Measurements from ENCODE around the gene PYDC2. TPM values are rescaled to one million over a fixed set of nuclear protein-coding genes. Genes with fewer than 3 reads are reported as not detected.

The PYDC2 gene
- total RNA-seq, 1 donor from 2014 or later: not detected

GRCh38 chr3:191502583-191502982 lies 41.6 kb downstream of the PYDC2 start:
- Mint-ChIP-seq H3K4me1 (ENCODE audit: unreplicated experiment) (peaks cover 13% of the 10 kb centered on the region), H3K27ac (no peak overlapping the region), H3K36me3 (no peaks in the 10 kb centered on the region), H3K27me3 (peaks cover 3% of the 10 kb centered on the region), H3K4me3 (no peak overlapping the region), H3K9me3 (no peaks in the 10 kb centered on the region)
- DNase-seq (ENCODE audit: extremely low spot score, unreplicated experiment): no peak
- TF ChIP-seq CTCF (conservative IDR thresholded peaks at IDR 0.05): peak; percentile 64

- no peak for TF ChIP-seq CTCF (conservative IDR thresholded peaks at IDR 0.05)
- H3K4me1 Mint-ChIP-seq (ENCODE audit: unreplicated experiment): no peaks in the 10 kb centered on the region
- no peaks in the 10 kb centered on the region for H3K9me3 Mint-ChIP-seq
- no peak overlapping the region for H3K4me3 Mint-ChIP-seq
- H3K27me3 Mint-ChIP-seq: no peaks in the 10 kb centered on the region
- no peak overlapping the region for H3K27ac Mint-ChIP-seq
- DNase-seq (ENCODE audit: extremely low spot score, unreplicated experiment): no peak
- no peaks in the 10 kb centered on the region for H3K36me3 Mint-ChIP-seq
These were observed 48.1 kb downstream of the PYDC2 start for GRCh38 chr3:191509078-191509477.

Other genes starting within 250 kb of the PYDC2 start
- gene CCDC50, start 131.8 kb upstream of the PYDC2 start, total RNA-seq (ENCODE audit: low replicate concordance): 47.4 and 76.2 TPM in 2 replicates
- gene UTS2B, start 130.6 kb upstream of the PYDC2 start, total RNA-seq (ENCODE audit: low replicate concordance): 0.58 TPM in 1 of 2 replicates, not detected in the other

Measured in type B pancreatic cell (in vitro differentiated cells).